Activated CD8-positive, alpha-beta T cell treated with anti-CD3 and anti-CD28 coated beads for 36 hours (primary cell): Measurements from ENCODE around the gene TOLLIP. TPM values are rescaled to one million over a fixed set of nuclear protein-coding genes. Genes with fewer than 3 reads are reported as not detected.
A peak's percentile ranks its signal among the peaks of the same experiment; 100 is the strongest.

Experiments used
- ATAC-seq: fragments of 200-7000 bp; cut with Tn5 transposase; one replicate; pipeline ENCODE4 v1.10.0; 2021; ENCODE audit warnings: mild to moderate bottlenecking, moderate library complexity
- CTCF ChIA-PET: fragments of 350-600 bp; sonication (Branson Sonifier 250); formaldehyde crosslinking; loops from one replicate; lab custom pipeline; 2021; ENCODE audit warnings: antibody characterized with exemption; lab: Charles Lee
- POLR2A ChIA-PET: fragments of 350-600 bp; sonication (Branson Sonifier 250); formaldehyde crosslinking; loops from one replicate; lab custom pipeline; 2021; ENCODE audit warnings: antibody characterized with exemption; lab: Charles Lee
- DNase-seq: peaks from one replicate; pipeline ENCODE4 v3.0.0-alpha.2; 2020
- H3K27ac Mint-ChIP-seq: one replicate; pipeline ENCODE4 v1.8.0; 2021; ENCODE audit warnings: mild to moderate bottlenecking, mixed read lengths
- H3K27me3 Mint-ChIP-seq: one replicate; pipeline ENCODE4 v1.8.0; 2021; ENCODE audit warnings: mixed read lengths
- H3K36me3 Mint-ChIP-seq: one replicate; pipeline ENCODE4 v1.8.0; 2021; ENCODE audit warnings: low read depth, mixed read lengths
- H3K4me1 Mint-ChIP-seq: one replicate; pipeline ENCODE4 v1.8.0; 2021; ENCODE audit warnings: low read depth, mixed read lengths
- H3K4me3 Mint-ChIP-seq: one replicate; pipeline ENCODE4 v1.8.0; 2021; ENCODE audit warnings: mild to moderate bottlenecking, moderate library complexity, mixed read lengths
- H3K9me3 Mint-ChIP-seq: one replicate; pipeline ENCODE4 v1.8.0; 2021; ENCODE audit warnings: mixed read lengths
- CTCF ChIP-seq: fragments of 200-600 bp; IDR thresholded peaks from one replicate; pipeline ENCODE4 v1.8.0; 2022; ENCODE audit warnings: antibody characterized with exemption, mild to moderate bottlenecking
- intact Hi-C: fragments of 100-400 bp; cut with micrococcal nuclease; formaldehyde crosslinking; loops from one replicate; pipeline ENCODE4 v1.10.0; 2022
- total RNA-seq, 2 experiments: library from RNA; stranded (reverse); gene quantifications; one replicate each; pipeline ENCODE4 v1.2.3, GENCODE V29; 2021

The TOLLIP gene
- total RNA-seq, 2 experiments from 2014 or later = 32.4 to 33.1 TPM

- no peaks in the 10 kb centered on the region for H3K27me3 Mint-ChIP-seq
- DNase-seq (no peak), ATAC-seq (no peak)
- no peak for TF ChIP-seq CTCF
- POLR2A ChIA-PET = no interaction called here
- H3K9me3 Mint-ChIP-seq = no peaks in the 10 kb centered on the region
- CTCF ChIA-PET = no interaction called here
- H3K36me3 Mint-ChIP-seq = no peaks in the 10 kb centered on the region
- intact Hi-C loops = no loop called here
- peaks cover 4% of the 10 kb centered on the region for H3K4me1 Mint-ChIP-seq
- no peak overlapping the region for H3K4me3 Mint-ChIP-seq
- H3K27ac Mint-ChIP-seq = no peak overlapping the region
Measured at GRCh38 chr11:1346669-1347390, 37.4 kb upstream of the TOLLIP start.

- Mint-ChIP-seq H3K4me3 (no peak overlapping the region), H3K9me3 (no peaks in the 10 kb centered on the region), H3K36me3 (no peaks in the 10 kb centered on the region), H3K4me1 (peaks cover 4% of the 10 kb centered on the region), H3K27ac (peak overlapping the region; percentile 59), H3K27me3 (no peaks in the 10 kb centered on the region)
- no peak for TF ChIP-seq CTCF
- POLR2A ChIA-PET = no interaction called here
- CTCF ChIA-PET = no interaction called here
- ATAC-seq (peak; percentile 76), DNase-seq (peak; percentile 38)
- intact Hi-C loops = no loop called here
Measured at GRCh38 chr11:1345737-1346513, 36.5 kb upstream of the TOLLIP start.

- Mint-ChIP-seq H3K4me1 (peaks cover 4% of the 10 kb centered on the region), H3K27ac (no peak overlapping the region), H3K36me3 (no peaks in the 10 kb centered on the region), H3K4me3 (no peak overlapping the region), H3K27me3 (no peaks in the 10 kb centered on the region), H3K9me3 (no peaks in the 10 kb centered on the region)
- intact Hi-C loops = no loop called here
- DNase-seq = no peak
- CTCF ChIA-PET = no interaction called here
- POLR2A ChIA-PET = no interaction called here
- no peak for ATAC-seq
- no peak for TF ChIP-seq CTCF
Measured at GRCh38 chr11:1344056-1344635, 34.7 kb upstream of the TOLLIP start.

GRCh38 chr11:1343391-1344055 is 34.1 kb upstream of the TOLLIP start:
- H3K4me1 Mint-ChIP-seq = peaks cover 4% of the 10 kb centered on the region
- no peak for ATAC-seq
- H3K27me3 Mint-ChIP-seq = no peaks in the 10 kb centered on the region
- no peak overlapping the region for H3K4me3 Mint-ChIP-seq
- no peaks in the 10 kb centered on the region for H3K36me3 Mint-ChIP-seq
- H3K9me3 Mint-ChIP-seq = no peaks in the 10 kb centered on the region
- ChIA-PET POLR2A (interaction anchor here (0.6 kb wide), 1 partner anchor 424 kb away, joined by 3 read pairs; no protein-coding TSS in a partner anchor), CTCF (interaction anchor here (1.3 kb wide), 1 partner anchor 230 kb away, joined by 3 read pairs; no protein-coding TSS in a partner anchor)
- TF ChIP-seq CTCF = no peak
- no peak for DNase-seq
- intact Hi-C loops = no loop called here
- H3K27ac Mint-ChIP-seq = no peak overlapping the region
